HG03064 (cell line): ENCODE data around the gene ITGB7.

Experiments
- ATAC-seq: cut with Tn5 transposase; IDR thresholded peaks from one replicate; pipeline ENCODE4 v1.9.1; 2021; ENCODE audit warnings: low read depth; ENCODE audit not compliant: unreplicated experiment

The ITGB7 gene

GRCh38 chr12:53199700-53200099, 7.4 kb downstream of the ITGB7 start:
- no peak for ATAC-seq

GRCh38 chr12:53198486-53199110, 8.5 kb downstream of the ITGB7 start:
- no peak for ATAC-seq

DNA sequence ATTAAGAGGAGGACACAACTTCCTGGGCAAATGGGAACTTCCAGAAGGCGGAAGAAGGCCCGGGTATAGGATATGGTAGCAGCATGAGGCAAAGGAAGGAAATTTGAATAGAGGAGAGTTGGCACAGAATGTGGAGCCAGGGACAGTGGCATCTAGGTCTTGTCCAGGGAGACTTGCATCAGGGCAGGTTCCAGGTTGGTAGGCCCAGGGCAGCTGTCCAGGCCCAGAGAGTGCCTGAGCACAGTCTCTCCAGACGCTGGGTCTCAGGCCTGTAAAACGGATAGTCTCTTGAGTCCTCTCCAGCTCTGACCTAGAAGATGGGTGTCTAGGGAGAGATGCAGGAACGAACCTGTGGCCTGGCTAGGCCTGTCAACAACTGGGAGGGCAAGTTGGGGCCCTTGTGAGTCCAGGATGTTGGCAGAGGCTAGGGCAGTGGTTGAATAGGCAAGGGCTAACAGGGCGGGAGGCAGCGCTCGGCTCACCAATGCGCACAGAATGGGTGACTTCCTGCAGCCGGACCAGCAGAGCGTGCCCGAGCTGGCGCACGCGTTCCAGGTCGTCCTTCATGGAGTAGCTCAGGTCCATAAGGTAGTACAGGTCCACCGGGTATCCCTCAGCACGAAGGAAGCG, 9.9 kb downstream of the ITGB7 start:
- ATAC-seq: no peak

DNA sequence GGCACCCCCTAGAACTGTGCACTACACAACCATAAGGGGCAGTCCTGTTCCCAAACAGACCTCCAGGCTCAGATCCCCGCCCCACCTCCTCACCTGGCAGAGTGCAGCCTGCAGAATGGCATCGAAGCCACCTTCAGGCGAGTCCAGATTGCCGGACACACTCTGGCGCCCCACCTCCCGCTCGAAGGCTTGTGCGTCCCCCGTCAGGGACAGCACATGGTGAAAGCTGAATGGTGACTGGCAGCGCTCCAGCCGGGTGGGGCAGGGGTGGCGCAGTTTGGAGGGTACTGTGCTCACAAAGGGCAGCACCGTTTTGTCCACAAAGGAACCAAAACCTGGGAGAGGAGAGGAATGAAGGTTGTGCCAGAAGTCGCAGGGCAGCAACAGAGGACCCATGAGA, 10.6 kb downstream of the ITGB7 start:
- no peak for ATAC-seq

DNA sequence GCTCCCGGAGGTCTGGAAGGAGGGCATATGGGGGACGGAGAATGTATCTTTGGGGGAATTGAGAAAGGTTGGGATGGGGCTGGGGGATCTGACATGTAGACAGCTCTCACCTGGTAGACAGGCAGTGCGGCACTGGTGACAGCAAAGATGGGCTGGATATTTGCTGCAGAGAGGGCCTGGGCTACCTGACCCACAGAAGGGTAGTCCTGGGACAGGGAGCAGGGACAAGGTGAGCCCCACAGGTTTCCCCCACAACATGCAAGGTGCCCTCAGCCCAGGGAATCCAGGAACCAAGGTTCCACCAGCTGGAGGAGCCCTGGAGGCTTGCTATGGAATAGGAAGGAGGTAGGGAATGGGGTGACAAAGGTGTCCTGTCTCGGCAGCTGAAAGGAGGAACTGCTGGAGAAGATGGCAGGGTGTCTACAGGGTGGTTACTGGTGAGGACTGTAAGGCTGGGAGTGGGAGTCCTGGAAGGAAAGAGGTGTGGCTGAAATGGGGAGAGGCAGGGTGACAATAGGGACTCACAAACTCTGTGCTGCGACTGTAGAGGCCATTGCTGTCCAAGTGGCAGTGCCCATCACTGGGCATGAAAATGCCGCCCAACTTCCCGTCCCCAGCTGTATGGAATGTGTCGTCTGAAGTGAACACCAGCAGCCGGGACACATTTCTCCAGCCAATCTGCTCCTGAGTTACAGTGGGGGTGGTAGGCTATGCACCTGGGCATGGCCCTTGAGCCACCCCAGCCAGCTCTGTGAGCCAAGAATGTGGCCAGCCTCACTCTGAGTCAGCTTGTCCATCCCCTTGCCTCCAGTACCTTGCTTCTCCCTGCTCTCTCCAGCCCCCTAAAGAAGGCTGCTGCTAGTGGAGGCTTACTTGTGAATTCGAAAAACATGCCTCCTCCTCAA, 11.3 kb downstream of the ITGB7 start:
- ATAC-seq: no peak

DNA sequence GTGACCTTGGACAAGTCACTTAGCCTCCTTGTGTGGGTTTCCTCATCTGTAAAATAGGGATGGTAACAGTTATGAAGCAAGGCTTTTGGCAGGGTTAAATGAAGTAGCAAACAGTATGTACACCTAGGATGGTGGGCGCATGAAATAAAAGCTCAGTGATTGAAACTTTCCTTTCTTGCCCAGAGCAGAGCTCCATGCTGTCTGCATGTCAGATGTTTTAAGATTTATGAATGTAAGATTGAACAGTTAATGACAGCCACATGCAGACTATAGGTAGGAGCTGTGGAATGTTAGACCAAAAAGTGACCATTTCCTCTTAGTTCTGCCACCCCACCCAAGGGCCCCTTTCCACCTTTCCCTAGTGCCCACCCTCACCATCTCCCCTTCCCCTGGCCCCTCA, 12.1 kb downstream of the ITGB7 start:
- ATAC-seq: no peak

DNA sequence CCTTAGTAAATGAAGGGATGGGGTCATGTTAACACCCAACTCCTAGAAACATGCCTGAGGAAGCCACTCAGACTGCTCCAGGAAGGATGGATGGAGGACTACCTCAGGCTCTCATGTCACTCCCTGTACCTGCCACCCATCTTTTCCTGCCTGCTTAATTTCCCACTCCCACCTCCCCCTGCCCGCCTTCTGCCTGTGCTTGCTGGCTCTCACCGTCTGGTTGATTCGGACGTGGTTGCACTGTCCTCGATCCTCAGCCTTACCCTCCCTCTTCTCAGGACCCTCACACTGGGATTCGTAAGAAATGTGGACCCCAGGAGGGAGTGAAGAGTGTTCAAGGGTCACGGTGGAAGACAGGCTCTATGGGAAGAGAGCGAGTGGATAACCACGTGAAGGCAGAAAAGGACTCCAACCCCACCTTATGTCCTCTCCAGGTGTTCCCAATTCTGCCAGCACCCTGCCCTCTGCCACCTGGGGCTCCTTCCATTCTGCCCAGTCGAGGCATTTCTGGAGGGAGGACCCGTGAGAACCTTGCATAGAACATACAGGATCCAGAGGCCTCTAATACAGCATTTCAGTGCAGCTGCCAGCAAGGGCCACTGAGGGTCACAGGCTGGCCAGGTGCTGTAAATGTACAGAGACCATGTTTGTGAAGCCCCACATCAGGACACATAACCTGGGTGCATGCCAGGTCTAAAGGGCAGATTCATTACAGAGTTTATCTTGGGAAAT, 12.9 kb downstream of the ITGB7 start:
- ATAC-seq: no peak

- no peak for ATAC-seq
Measured at GRCh38 chr12:53193040-53193439, 14.0 kb downstream of the ITGB7 start.

GRCh38 chr12:53192531-53193021, 14.5 kb downstream of the ITGB7 start:
- ATAC-seq: no peak

- ATAC-seq: no peak
Measured at GRCh38 chr12:53191885-53192530, 15.0 kb downstream of the ITGB7 start.

- no peak for ATAC-seq
Measured at GRCh38 chr12:53191096-53191884, 15.8 kb downstream of the ITGB7 start.

DNA sequence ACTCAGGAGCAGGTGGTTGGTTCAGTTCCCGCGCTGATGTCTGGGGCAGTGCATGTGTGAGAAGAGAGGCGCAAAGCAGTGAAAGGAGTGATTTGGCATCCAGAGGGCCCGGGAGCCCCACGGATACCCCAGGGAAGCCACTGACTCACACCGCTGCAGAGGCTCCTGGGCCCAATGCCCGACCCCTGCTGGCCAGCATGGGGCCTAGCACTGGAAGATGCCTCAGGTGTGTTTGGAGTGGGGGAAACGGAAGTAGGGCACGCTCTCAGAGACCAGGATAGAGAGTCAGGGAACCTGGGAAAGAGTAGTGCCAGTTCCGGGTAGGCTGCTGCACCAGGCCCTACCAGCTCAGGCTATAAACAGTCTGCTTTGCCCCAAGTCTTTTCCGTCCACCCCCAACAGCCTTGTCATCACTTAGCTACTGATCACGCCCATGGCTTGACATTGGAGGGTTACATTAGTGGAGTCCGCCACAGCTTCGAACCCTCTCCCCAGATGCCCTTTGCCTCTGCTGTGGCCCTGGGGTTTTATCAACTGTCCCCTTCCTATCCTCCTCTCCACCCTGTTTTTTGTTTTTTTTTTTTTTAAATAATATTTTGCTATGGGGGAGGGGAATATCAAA, 16.8 kb downstream of the ITGB7 start:
- no peak for ATAC-seq

- no peak for ATAC-seq
Measured at GRCh38 chr12:53187145-53187899, 19.7 kb downstream of the ITGB7 start.

GRCh38 chr12:53186745-53187144, 20.3 kb downstream of the ITGB7 start:
- no peak for ATAC-seq

DNA sequence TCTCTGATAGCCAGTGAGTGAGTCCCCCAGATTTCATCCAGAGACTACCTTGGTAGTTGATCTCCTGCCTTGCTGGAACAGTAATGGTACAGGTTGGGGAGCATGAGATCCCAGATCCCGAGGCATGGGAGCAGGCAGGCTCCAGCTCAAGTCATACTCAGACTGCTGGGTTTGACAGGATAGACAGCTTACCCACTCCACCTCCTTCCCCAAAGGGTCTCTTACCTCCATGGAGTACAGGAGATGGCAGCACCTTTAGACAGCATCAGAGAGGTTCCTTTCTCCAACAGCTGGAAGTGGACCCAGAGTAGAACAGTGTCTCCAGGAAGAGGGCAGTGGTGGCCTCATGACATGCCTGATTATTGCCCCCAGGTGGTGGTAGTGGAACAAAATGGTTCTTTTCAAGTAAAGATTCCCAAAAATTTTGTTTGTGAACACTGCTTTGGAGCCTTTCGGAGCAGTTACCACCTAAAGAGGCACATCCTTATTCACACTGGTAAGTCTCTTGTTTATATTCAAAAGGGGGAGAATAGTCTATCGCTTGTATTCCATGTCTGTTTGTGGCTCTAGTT, 21.4 kb downstream of the ITGB7 start:
- no peak for ATAC-seq

GRCh38 chr12:53184828-53185227, 22.2 kb downstream of the ITGB7 start:
- no peak for ATAC-seq

GRCh38 chr12:53182903-53183302, 24.1 kb downstream of the ITGB7 start:
- ATAC-seq: no peak

DNA sequence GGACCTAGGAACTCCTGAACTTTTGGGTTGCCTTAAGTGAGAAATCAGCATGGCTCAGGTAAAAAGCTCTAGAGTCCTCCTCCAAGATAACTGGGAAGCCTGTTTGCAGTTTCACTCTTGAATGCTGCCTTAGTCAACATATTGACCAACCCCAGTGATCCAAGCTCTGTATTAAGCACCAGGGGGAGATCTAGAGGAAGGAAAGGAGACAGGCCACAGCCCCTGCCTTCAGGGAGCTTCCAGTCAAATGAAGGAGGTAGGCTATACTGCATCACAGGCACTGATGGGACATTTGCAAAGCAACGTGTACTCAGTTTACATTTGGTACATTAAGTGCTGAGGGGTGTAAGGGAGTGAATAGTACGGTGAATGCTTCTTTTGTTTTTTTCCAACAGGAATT, 25.1 kb downstream of the ITGB7 start:
- no peak for ATAC-seq
